GM23338 (cell line): Measurements from ENCODE around the gene MRPS34. TPM values are rescaled to one million over a fixed set of nuclear protein-coding genes. Genes with fewer than 3 reads are reported as not detected.

Source experiments
- ATAC-seq: fragments of 200-7000 bp; cut with Tn5 transposase; 3 replicates; pipeline ENCODE4 v1.9.1; 2020
- DNase-seq: peaks from one replicate; pipeline ENCODE4 v3.0.0-alpha.2; 2015; ENCODE audit warnings: low spot score
- H2AFZ ChIP-seq: fragments of 200-600 bp; sonication (generic); 2 replicates; pipeline ENCODE4 v1.8.0; 2016; ENCODE audit warnings: antibody characterized with exemption, mild to moderate bottlenecking, moderate library complexity
- H3F3A ChIP-seq: fragments of 200-600 bp; sonication (generic); replicated peaks from 2 replicates; pipeline ENCODE4 v1.8.0; 2017; ENCODE audit warnings: antibody characterized with exemption, mixed run types, low read depth
- H3K27ac ChIP-seq: fragments of 200-600 bp; sonication (generic); 2 replicates; pipeline ENCODE4 v1.6.1; 2016; ENCODE audit warnings: low read depth
- H3K27me3 ChIP-seq: fragments of 200-600 bp; sonication (generic); 2 replicates; pipeline ENCODE4 v1.8.0; 2016; ENCODE audit warnings: mild to moderate bottlenecking, mixed run types, moderate library complexity; ENCODE audit not compliant: insufficient read depth
- H3K36me3 ChIP-seq: fragments of 200-600 bp; sonication (generic); 2 replicates; pipeline ENCODE4 v1.8.0; 2016; ENCODE audit warnings: mild to moderate bottlenecking; ENCODE audit not compliant: insufficient read depth
- H3K4me1 ChIP-seq: fragments of 200-600 bp; sonication (generic); 2 replicates; pipeline ENCODE4 v1.8.0; 2016; ENCODE audit warnings: mild to moderate bottlenecking, moderate library complexity; ENCODE audit not compliant: insufficient read depth
- H3K4me2 ChIP-seq: fragments of 200-600 bp; sonication (generic); 2 replicates; pipeline ENCODE4 v1.7.1; 2017; ENCODE audit warnings: mixed run types
- H3K4me3 ChIP-seq: fragments of 200-600 bp; sonication (generic); 2 replicates; pipeline ENCODE4 v1.6.1; 2016; ENCODE audit warnings: mixed run types
- H3K79me2 ChIP-seq: fragments of 200-600 bp; sonication (generic); replicated peaks from 2 replicates; pipeline ENCODE4 v1.8.0; 2017; ENCODE audit warnings: mild to moderate bottlenecking; ENCODE audit not compliant: insufficient read depth
- H3K9me2 ChIP-seq: fragments of 200-600 bp; sonication (generic); 2 replicates; pipeline ENCODE4 v1.8.0; 2017; ENCODE audit not compliant: insufficient read depth
- H4K20me1 ChIP-seq: fragments of 200-600 bp; sonication (generic); replicated peaks from 2 replicates; pipeline ENCODE4 v1.8.0; 2017; ENCODE audit warnings: mild to moderate bottlenecking; ENCODE audit not compliant: insufficient read depth
- H3K27ac Mint-ChIP-seq: 2 replicates; pipeline ENCODE4 v1.8.0; 2020; ENCODE audit warnings: inconsistent platforms, mild to moderate bottlenecking, moderate library complexity, mixed read lengths
- H3K27me3 Mint-ChIP-seq: 3 replicates; pipeline ENCODE4 v1.8.0; 2022; ENCODE audit warnings: low read depth, mild to moderate bottlenecking, moderate library complexity, mixed read lengths, inconsistent platforms; ENCODE audit not compliant: insufficient read depth, poor library complexity
- H3K36me3 Mint-ChIP-seq: 3 replicates; pipeline ENCODE4 v1.8.0; 2021; ENCODE audit warnings: low read depth, mild to moderate bottlenecking, inconsistent platforms, moderate library complexity, mixed read lengths
- H3K4me1 Mint-ChIP-seq: 3 replicates; pipeline ENCODE4 v1.8.0; 2020; ENCODE audit warnings: mild to moderate bottlenecking, inconsistent platforms, mixed read lengths
- H3K4me3 Mint-ChIP-seq: 3 replicates; pipeline ENCODE4 v1.8.0; 2021; ENCODE audit warnings: moderate library complexity, mild to moderate bottlenecking, inconsistent platforms, mixed read lengths
- H3K9me3 Mint-ChIP-seq: 3 replicates; pipeline ENCODE4 v1.8.0; 2020; ENCODE audit warnings: moderate library complexity, mild to moderate bottlenecking, inconsistent platforms, mixed read lengths
- CREB1 ChIP-seq: fragments of 250-450 bp; sonication (Bioruptor Pico); IDR thresholded peaks from 2 replicates; pipeline ENCODE4 v1.5.0; 2020; ENCODE audit warnings: low read depth, mild to moderate bottlenecking, moderate library complexity
- EZH2 ChIP-seq: fragments of 200-600 bp; sonication (generic); IDR thresholded peaks from one replicate; pipeline ENCODE4 v1.8.0; 2017; ENCODE audit warnings: antibody characterized with exemption, mild to moderate bottlenecking, low read depth; ENCODE audit not compliant: unreplicated experiment
- EZH2phosphoT487 ChIP-seq: fragments of 200-600 bp; sonication (generic); IDR thresholded peaks from one replicate; pipeline ENCODE4 v1.8.1; 2018; ENCODE audit warnings: antibody characterized with exemption; ENCODE audit not compliant: unreplicated experiment
- JUNB ChIP-seq: IDR thresholded peaks from one replicate; pipeline ENCODE4 v1.6.1; 2016; ENCODE audit warnings: antibody characterized with exemption; ENCODE audit not compliant: unreplicated experiment
- NANOG ChIP-seq: IDR thresholded peaks from 2 replicates; pipeline ENCODE4 v1.6.1; 2016; ENCODE audit warnings: antibody characterized with exemption, borderline replicate concordance
- POLR2AphosphoS5 ChIP-seq: IDR thresholded peaks from 2 replicates; pipeline ENCODE4 v1.6.1; 2016; ENCODE audit warnings: antibody characterized with exemption, low read depth
- REST ChIP-seq: IDR thresholded peaks from one replicate; pipeline ENCODE4 v1.6.1; 2018; ENCODE audit warnings: antibody characterized with exemption; ENCODE audit not compliant: unreplicated experiment
- STAT1 ChIP-seq: IDR thresholded peaks from one replicate; pipeline ENCODE4 v1.6.1; 2016; ENCODE audit warnings: antibody characterized with exemption; ENCODE audit not compliant: unreplicated experiment
- ZNF114 ChIP-seq: fragments of 250-450 bp; sonication (Bioruptor Pico); IDR thresholded peaks from 2 replicates; pipeline ENCODE4 v1.5.0; 2020; ENCODE audit warnings: mild to moderate bottlenecking, moderate library complexity
- ZNF331 ChIP-seq: fragments of 250-450 bp; sonication (Bioruptor Pico); IDR thresholded peaks from 2 replicates; pipeline ENCODE4 v1.5.0; 2020; ENCODE audit warnings: low read depth, mild to moderate bottlenecking, moderate library complexity
- polyA plus RNA-seq: library from polyadenylated mRNA; unstranded; fragments of >200 nt; fragmentation: Nextera tagmentation; extraction: Ambion mirVana; gene quantifications from 2 replicates; pipeline ENCODE4 v1.2.1, GENCODE V29; 2016
- total RNA-seq: library from RNA; depleted of rRNA; stranded (reverse); fragments of >200 nt; shearing (Covaris generic); gene quantifications from 2 replicates; pipeline ENCODE4 v1.2.3, GENCODE V29; 2014
- TF ChIP-seq, protein P1 (sequence below), 2 experiments: fragments of 200-600 bp in 1 of 2; sonication (generic) in 1 of 2; conservative IDR thresholded peaks; 2 replicates each; pipeline versions ENCODE4 v1.5.1 to v1.6.1; 2016 to 2017; ENCODE audit warnings: antibody characterized with exemption in 2 of 2, low read depth in 2 of 2, mild to moderate bottlenecking in 2 of 2, moderate library complexity in 1 of 2
- TF ChIP-seq, protein P2 (sequence below): fragments of 250-450 bp; sonication (Bioruptor Pico); IDR thresholded peaks from 2 replicates; pipeline ENCODE4 v1.5.0; 2020; ENCODE audit warnings: mild to moderate bottlenecking, moderate library complexity
- TF ChIP-seq, protein P3 (sequence below): IDR thresholded peaks from 2 replicates; pipeline ENCODE4 v1.6.1; 2016; ENCODE audit warnings: antibody characterized with exemption

MRPS34 gene
- total and polyA plus RNA-seq, 2 experiments from 2014 or later: 248 to 391 TPM

DNA sequence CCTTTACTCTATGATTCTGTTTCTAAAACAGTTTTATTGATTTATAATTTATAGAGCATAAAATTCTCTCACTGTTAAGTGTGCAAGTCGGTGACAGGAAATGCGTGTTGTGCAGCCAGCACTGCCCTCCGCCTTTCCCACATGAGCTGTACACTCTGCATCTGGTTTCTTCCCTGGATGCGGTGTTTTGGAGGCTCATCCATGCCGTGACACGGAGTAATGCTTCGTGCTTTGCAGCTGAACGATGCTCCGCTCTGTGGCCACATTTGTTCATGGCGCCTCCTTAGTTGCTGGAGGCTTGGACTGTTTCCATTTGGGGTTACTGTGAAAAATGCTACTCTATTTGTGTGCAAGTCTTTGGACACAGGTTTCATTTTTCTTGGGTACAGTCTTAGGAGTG lies 27.8 kb upstream of the MRPS34 start:
- peaks cover 71% of the 10 kb centered on the region for H3K36me3 Mint-ChIP-seq
- Histone ChIP-seq H3K9me2 (no peaks in the 10 kb centered on the region), H3K4me1 (no peaks in the 10 kb centered on the region), H4K20me1 (no peaks in the 10 kb centered on the region), H3K27ac (no peak overlapping the region), H3K27me3 (no peaks in the 10 kb centered on the region), H3K4me3 (no peak overlapping the region), H2AFZ (no peak overlapping the region), H3F3A (no peaks in the 10 kb centered on the region), H3K4me2 (no peak overlapping the region), H3K36me3 (no peaks in the 10 kb centered on the region; the same call in 1 of the 2 replicates), H3K79me2 (no peaks in the 10 kb centered on the region)
- no peak overlapping the region for H3K27ac Mint-ChIP-seq
- no peaks in the 10 kb centered on the region for H3K4me1 Mint-ChIP-seq
- DNase-seq (no peak), ATAC-seq (no peak)
- no peak overlapping the region for H3K4me3 Mint-ChIP-seq
- H3K27me3 Mint-ChIP-seq: peaks cover 5% of the 10 kb centered on the region
- TF ChIP-seq JUNB: no peak
- TF ChIP-seq EZH2: no peak
- TF ChIP-seq ZNF331 (CRISPR knock-in tag): no peak
- no peak for TF ChIP-seq POLR2AphosphoS5
- TF ChIP-seq, protein P1, sequence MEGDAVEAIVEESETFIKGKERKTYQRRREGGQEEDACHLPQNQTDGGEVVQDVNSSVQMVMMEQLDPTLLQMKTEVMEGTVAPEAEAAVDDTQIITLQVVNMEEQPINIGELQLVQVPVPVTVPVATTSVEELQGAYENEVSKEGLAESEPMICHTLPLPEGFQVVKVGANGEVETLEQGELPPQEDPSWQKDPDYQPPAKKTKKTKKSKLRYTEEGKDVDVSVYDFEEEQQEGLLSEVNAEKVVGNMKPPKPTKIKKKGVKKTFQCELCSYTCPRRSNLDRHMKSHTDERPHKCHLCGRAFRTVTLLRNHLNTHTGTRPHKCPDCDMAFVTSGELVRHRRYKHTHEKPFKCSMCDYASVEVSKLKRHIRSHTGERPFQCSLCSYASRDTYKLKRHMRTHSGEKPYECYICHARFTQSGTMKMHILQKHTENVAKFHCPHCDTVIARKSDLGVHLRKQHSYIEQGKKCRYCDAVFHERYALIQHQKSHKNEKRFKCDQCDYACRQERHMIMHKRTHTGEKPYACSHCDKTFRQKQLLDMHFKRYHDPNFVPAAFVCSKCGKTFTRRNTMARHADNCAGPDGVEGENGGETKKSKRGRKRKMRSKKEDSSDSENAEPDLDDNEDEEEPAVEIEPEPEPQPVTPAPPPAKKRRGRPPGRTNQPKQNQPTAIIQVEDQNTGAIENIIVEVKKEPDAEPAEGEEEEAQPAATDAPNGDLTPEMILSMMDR (conservative IDR thresholded peaks at IDR 0.05; ENCODE audit: low read depth in 2 of 2): no peak
- TF ChIP-seq EZH2phosphoT487: no peak
- TF ChIP-seq REST: no peak
- TF ChIP-seq CREB1 (CRISPR knock-in tag): no peak
- TF ChIP-seq, protein P2, sequence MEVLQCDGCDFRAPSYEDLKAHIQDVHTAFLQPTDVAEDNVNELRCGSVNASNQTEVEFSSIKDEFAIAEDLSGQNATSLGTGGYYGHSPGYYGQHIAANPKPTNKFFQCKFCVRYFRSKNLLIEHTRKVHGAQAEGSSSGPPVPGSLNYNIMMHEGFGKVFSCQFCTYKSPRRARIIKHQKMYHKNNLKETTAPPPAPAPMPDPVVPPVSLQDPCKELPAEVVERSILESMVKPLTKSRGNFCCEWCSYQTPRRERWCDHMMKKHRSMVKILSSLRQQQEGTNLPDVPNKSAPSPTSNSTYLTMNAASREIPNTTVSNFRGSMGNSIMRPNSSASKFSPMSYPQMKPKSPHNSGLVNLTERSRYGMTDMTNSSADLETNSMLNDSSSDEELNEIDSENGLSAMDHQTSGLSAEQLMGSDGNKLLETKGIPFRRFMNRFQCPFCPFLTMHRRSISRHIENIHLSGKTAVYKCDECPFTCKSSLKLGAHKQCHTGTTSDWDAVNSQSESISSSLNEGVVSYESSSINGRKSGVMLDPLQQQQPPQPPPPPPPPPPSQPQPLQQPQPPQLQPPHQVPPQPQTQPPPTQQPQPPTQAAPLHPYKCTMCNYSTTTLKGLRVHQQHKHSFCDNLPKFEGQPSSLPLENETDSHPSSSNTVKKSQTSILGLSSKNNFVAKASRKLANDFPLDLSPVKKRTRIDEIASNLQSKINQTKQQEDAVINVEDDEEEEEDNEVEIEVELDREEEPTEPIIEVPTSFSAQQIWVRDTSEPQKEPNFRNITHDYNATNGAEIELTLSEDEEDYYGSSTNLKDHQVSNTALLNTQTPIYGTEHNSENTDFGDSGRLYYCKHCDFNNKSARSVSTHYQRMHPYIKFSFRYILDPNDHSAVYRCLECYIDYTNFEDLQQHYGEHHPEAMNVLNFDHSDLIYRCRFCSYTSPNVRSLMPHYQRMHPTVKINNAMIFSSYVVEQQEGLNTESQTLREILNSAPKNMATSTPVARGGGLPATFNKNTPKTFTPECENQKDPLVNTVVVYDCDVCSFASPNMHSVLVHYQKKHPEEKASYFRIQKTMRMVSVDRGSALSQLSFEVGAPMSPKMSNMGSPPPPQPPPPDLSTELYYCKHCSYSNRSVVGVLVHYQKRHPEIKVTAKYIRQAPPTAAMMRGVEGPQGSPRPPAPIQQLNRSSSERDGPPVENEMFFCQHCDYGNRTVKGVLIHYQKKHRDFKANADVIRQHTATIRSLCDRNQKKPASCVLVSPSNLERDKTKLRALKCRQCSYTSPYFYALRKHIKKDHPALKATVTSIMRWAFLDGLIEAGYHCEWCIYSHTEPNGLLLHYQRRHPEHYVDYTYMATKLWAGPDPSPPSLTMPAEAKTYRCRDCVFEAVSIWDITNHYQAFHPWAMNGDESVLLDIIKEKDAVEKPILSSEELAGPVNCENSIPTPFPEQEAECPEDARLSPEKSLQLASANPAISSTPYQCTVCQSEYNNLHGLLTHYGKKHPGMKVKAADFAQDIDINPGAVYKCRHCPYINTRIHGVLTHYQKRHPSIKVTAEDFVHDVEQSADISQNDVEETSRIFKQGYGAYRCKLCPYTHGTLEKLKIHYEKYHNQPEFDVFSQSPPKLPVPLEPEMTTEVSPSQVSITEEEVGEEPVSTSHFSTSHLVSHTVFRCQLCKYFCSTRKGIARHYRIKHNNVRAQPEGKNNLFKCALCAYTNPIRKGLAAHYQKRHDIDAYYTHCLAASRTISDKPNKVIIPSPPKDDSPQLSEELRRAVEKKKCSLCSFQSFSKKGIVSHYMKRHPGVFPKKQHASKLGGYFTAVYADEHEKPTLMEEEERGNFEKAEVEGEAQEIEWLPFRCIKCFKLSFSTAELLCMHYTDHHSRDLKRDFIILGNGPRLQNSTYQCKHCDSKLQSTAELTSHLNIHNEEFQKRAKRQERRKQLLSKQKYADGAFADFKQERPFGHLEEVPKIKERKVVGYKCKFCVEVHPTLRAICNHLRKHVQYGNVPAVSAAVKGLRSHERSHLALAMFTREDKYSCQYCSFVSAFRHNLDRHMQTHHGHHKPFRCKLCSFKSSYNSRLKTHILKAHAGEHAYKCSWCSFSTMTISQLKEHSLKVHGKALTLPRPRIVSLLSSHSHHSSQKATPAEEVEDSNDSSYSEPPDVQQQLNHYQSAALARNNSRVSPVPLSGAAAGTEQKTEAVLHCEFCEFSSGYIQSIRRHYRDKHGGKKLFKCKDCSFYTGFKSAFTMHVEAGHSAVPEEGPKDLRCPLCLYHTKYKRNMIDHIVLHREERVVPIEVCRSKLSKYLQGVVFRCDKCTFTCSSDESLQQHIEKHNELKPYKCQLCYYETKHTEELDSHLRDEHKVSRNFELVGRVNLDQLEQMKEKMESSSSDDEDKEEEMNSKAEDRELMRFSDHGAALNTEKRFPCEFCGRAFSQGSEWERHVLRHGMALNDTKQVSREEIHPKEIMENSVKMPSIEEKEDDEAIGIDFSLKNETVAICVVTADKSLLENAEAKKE (CRISPR knock-in tag): no peak
- no peak for TF ChIP-seq NANOG
- no peak for TF ChIP-seq ZNF114 (CRISPR knock-in tag)
- TF ChIP-seq, protein P3, sequence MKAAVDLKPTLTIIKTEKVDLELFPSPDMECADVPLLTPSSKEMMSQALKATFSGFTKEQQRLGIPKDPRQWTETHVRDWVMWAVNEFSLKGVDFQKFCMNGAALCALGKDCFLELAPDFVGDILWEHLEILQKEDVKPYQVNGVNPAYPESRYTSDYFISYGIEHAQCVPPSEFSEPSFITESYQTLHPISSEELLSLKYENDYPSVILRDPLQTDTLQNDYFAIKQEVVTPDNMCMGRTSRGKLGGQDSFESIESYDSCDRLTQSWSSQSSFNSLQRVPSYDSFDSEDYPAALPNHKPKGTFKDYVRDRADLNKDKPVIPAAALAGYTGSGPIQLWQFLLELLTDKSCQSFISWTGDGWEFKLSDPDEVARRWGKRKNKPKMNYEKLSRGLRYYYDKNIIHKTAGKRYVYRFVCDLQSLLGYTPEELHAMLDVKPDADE: no peak
- no peak for TF ChIP-seq STAT1
- H3K9me3 Mint-ChIP-seq: peaks cover 67% of the 10 kb centered on the region
